Measurements from ENCODE around the gene PTPDC1. TPM values are rescaled to one million over a fixed set of nuclear protein-coding genes. Genes with fewer than 3 reads are reported as not detected.

PTPDC1 gene
- total RNA-seq, 2 experiments from 2014 or later, result 3.6 to 7.0 TPM

DNA sequence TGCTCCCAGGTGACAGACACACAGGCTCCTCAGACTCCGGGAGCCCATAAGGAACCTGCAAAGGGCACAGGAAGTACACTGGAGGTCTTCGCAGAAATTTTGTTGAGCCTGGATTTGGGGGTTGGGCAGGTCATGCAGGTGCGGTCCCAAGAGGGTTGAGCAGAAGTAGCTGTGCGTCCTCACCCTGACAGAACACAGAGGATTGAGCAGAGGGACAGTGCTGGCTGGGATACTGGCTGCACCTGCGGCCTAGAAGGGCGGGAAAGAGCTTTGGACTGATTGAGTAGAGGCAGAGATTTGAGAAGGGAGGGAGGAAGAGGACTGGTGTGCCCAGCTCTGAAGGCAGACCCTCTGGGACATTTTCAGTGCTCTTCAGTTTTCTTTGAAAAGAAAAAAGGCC, 65.4 kb downstream of the PTPDC1 start:
- peak overlapping the region; percentile 17 for H3K4me3 ChIP-seq (ENCODE audit: low read depth, low read length, poor library complexity, severe bottlenecking)
- H3K4me2 ChIP-seq (ENCODE audit: low read length), result peak overlapping the region; percentile 59
- no TSS peak for BruUV-seq (replicated peaks)
- H4K20me1 ChIP-seq (ENCODE audit: insufficient read depth, low read length), result no peaks in the 10 kb centered on the region
- POLR2A ChIA-PET, result interaction anchor here (1.1 to 1.2 kb wide), 2 partner anchors 8 to 16 kb away, joined by 3 to 4 read pairs; no protein-coding TSS in a partner anchor
- peaks cover 60% of the 10 kb centered on the region for H3K4me1 ChIP-seq (ENCODE audit: insufficient read depth, low read length, poor library complexity, severe bottlenecking)
- no peaks in the 10 kb centered on the region for H3K79me2 ChIP-seq (ENCODE audit: insufficient read depth, low read depth, low read length)
- no peaks in the 10 kb centered on the region for H3K9me2 ChIP-seq (ENCODE audit: insufficient read depth, low read length)
- intact Hi-C loops (cut with micrococcal nuclease; ENCODE audit: unreplicated experiment), result loop anchor here (10.0 kb wide), 1 partner anchor 65 kb away; no protein-coding TSS in a partner anchor
- no peaks in the 10 kb centered on the region for H3K36me3 ChIP-seq (ENCODE audit: insufficient read depth, low read length)
- peaks cover 4% of the 10 kb centered on the region; the same call in 1 of the 2 replicates for H3K9me3 ChIP-seq (ENCODE audit: low read length)
- peak overlapping the region; percentile 70; the same call in 1 of the 2 replicates for H2AFZ ChIP-seq (ENCODE audit: low read length)
- TF ChIP-seq EZH2phosphoT487 (IDR thresholded peaks at IDR 0.05; ENCODE audit: borderline replicate concordance, low read depth, low read length), result no peak
- TF ChIP-seq, protein P1, sequence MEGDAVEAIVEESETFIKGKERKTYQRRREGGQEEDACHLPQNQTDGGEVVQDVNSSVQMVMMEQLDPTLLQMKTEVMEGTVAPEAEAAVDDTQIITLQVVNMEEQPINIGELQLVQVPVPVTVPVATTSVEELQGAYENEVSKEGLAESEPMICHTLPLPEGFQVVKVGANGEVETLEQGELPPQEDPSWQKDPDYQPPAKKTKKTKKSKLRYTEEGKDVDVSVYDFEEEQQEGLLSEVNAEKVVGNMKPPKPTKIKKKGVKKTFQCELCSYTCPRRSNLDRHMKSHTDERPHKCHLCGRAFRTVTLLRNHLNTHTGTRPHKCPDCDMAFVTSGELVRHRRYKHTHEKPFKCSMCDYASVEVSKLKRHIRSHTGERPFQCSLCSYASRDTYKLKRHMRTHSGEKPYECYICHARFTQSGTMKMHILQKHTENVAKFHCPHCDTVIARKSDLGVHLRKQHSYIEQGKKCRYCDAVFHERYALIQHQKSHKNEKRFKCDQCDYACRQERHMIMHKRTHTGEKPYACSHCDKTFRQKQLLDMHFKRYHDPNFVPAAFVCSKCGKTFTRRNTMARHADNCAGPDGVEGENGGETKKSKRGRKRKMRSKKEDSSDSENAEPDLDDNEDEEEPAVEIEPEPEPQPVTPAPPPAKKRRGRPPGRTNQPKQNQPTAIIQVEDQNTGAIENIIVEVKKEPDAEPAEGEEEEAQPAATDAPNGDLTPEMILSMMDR (conservative IDR thresholded peaks at IDR 0.05; ENCODE audit: low read length), result no peak
- peak; percentile 87 for DNase-seq (ENCODE audit: low spot score)
- peak overlapping the region; percentile 46 for H3K27ac ChIP-seq (ENCODE audit: low read depth, low read length, poor library complexity, severe bottlenecking)
- CTCF ChIA-PET (ENCODE audit: unreplicated experiment), result no interaction called here

DNA sequence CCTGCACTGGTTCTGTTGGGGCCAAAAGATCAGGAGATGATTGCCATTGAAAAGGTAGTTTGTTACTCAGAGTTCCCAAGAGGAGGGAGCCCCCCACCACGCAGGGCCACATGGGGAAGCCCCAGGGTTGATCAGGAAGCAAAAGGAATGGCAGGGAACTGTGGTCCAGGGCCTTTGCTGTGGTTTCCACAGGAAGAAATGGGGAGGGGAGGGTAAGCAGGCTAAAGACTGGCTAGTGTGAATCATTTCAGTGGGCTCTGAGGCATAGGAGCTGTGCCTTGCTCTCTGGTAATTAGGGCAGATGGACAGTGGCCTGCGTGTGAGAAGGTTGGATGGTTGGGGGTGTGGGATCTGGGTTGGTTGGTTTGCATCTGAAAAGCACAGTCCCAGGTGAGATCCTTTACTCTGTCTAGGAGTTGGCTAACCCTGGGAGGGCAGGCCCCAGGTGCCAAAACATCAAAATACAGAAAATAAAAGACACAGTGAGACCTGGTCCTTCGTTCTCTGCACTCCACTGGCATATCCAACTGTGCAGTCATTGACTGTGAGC, 66.1 kb downstream of the PTPDC1 start:
- Histone ChIP-seq H3K9me2 (ENCODE audit: insufficient read depth, low read length) (no peaks in the 10 kb centered on the region), H3K9me3 (ENCODE audit: low read length) (peaks cover 6% of the 10 kb centered on the region; the same call in 1 of the 2 replicates), H3K4me1 (ENCODE audit: insufficient read depth, low read length, poor library complexity, severe bottlenecking) (peaks cover 59% of the 10 kb centered on the region), H3K4me2 (ENCODE audit: low read length) (peak overlapping the region; percentile 59), H3K79me2 (ENCODE audit: insufficient read depth, low read depth, low read length) (no peaks in the 10 kb centered on the region), H3K27ac (ENCODE audit: low read depth, low read length, poor library complexity, severe bottlenecking) (peak overlapping the region; percentile 46), H2AFZ (ENCODE audit: low read length) (peak overlapping the region; percentile 70), H4K20me1 (ENCODE audit: insufficient read depth, low read length) (no peaks in the 10 kb centered on the region), H3K4me3 (ENCODE audit: low read depth, low read length, poor library complexity, severe bottlenecking) (peak overlapping the region; percentile 17), H3K36me3 (ENCODE audit: insufficient read depth, low read length) (no peaks in the 10 kb centered on the region)
- intact Hi-C loops (cut with micrococcal nuclease; ENCODE audit: unreplicated experiment), result no loop called here
- no peak for DNase-seq (ENCODE audit: low spot score)
- no peak for TF ChIP-seq EZH2phosphoT487 (IDR thresholded peaks at IDR 0.05; ENCODE audit: borderline replicate concordance, low read depth, low read length)
- TF ChIP-seq, protein P1 (conservative IDR thresholded peaks at IDR 0.05; ENCODE audit: low read length), result no peak
- CTCF ChIA-PET (ENCODE audit: unreplicated experiment), result no interaction called here
- no TSS peak for BruUV-seq (replicated peaks)
- POLR2A ChIA-PET, result interaction anchor here (0.5 to 1.2 kb wide), 2 partner anchors 15 to 18 kb away, joined by 3 to 4 read pairs; no protein-coding TSS in a partner anchor

Measured in OCI-LY7 (cell line).